ENCODE results near the gene PRIM1. TPM values are rescaled to one million over a fixed set of nuclear protein-coding genes. Genes with fewer than 3 reads are reported as not detected.

The PRIM1 gene
- total RNA-seq, 4 donors from 2014 or later, result 6.0 to 71.7 (median 28.6) TPM; not detected in 1

- no peaks in the 10 kb centered on the region for H3K36me3 ChIP-seq
- H3K27me3 ChIP-seq, result no peaks in the 10 kb centered on the region
- no peak overlapping the region for H3K4me3 ChIP-seq
- no peaks in the 10 kb centered on the region for H3K9me3 ChIP-seq
- no peak overlapping the region for H3K27ac ChIP-seq
- TF ChIP-seq POLR2A (IDR thresholded peaks at IDR 0.05), result no peak
- no peak for TF ChIP-seq CTCF (IDR thresholded peaks at IDR 0.05)
- intact Hi-C loops (cut with DNase I; ENCODE audit: low total_unique reads), result no loop called here
- DNase-seq, result no peak
- peaks cover 11 to 33% of the 10 kb centered on the region in 2 donors for H3K4me1 ChIP-seq
Measured at GRCh38 chr12:56716933-56717880, 34.9 kb downstream of the PRIM1 start.

- DNase-seq, result no peak
- H3K36me3 ChIP-seq, result no peaks in the 10 kb centered on the region
- H3K4me3 ChIP-seq, result no peak overlapping the region
- H3K9me3 ChIP-seq, result no peaks in the 10 kb centered on the region
- H3K27me3 ChIP-seq, result no peaks in the 10 kb centered on the region
- intact Hi-C loops (cut with DNase I; ENCODE audit: low total_unique reads), result no loop called here
- H3K4me1 ChIP-seq, result peaks cover 3 to 30% of the 10 kb centered on the region in 2 donors
- H3K27ac ChIP-seq, result no peak overlapping the region
- TF ChIP-seq POLR2A (IDR thresholded peaks at IDR 0.05) (no peak), CTCF (IDR thresholded peaks at IDR 0.05) (no peak)
Measured at GRCh38 chr12:56716458-56716857, 35.7 kb downstream of the PRIM1 start.

GRCh38 chr12:56715798-56716197 is 36.3 kb downstream of the PRIM1 start:
- Histone ChIP-seq H3K27ac (no peak overlapping the region), H3K4me1 (peaks cover 0 to 25% of the 10 kb centered on the region in 2 donors), H3K27me3 (no peaks in the 10 kb centered on the region), H3K9me3 (no peaks in the 10 kb centered on the region), H3K4me3 (no peak overlapping the region), H3K36me3 (no peaks in the 10 kb centered on the region)
- TF ChIP-seq CTCF (IDR thresholded peaks at IDR 0.05), result no peak
- TF ChIP-seq POLR2A (IDR thresholded peaks at IDR 0.05), result no peak
- intact Hi-C loops (cut with DNase I; ENCODE audit: low total_unique reads), result no loop called here
- DNase-seq, result no peak

- intact Hi-C loops (cut with DNase I; ENCODE audit: low total_unique reads), result no loop called here
- Histone ChIP-seq H3K27me3 (no peaks in the 10 kb centered on the region), H3K9me3 (no peaks in the 10 kb centered on the region), H3K4me3 (no peak overlapping the region), H3K36me3 (no peaks in the 10 kb centered on the region), H3K27ac (no peak overlapping the region), H3K4me1 (peaks cover 0 to 25% of the 10 kb centered on the region in 2 donors)
- no peak for DNase-seq
- no peak for TF ChIP-seq CTCF (IDR thresholded peaks at IDR 0.05)
- TF ChIP-seq POLR2A (IDR thresholded peaks at IDR 0.05), result no peak
Measured at GRCh38 chr12:56714431-56714929, 37.6 kb downstream of the PRIM1 start.

GRCh38 chr12:56713345-56713744 is 38.8 kb downstream of the PRIM1 start:
- no peak overlapping the region for H3K27ac ChIP-seq
- H3K4me1 ChIP-seq, result peaks cover 0 to 16% of the 10 kb centered on the region in 2 donors
- H3K9me3 ChIP-seq, result no peaks in the 10 kb centered on the region
- no peaks in the 10 kb centered on the region for H3K36me3 ChIP-seq
- DNase-seq, result no peak
- H3K27me3 ChIP-seq, result no peaks in the 10 kb centered on the region
- TF ChIP-seq POLR2A (IDR thresholded peaks at IDR 0.05) (no peak), CTCF (IDR thresholded peaks at IDR 0.05) (no peak)
- no peak overlapping the region for H3K4me3 ChIP-seq
- intact Hi-C loops (cut with DNase I; ENCODE audit: low total_unique reads), result no loop called here

All from uterus (tissue), 4 donors.